A673 (cell line): ENCODE results near the gene CFHR5.

Experiments
- EZH2 ChIP-seq: fragments of 200-600 bp; sonication (generic); IDR thresholded peaks from 2 replicates; pipeline ENCODE4 v1.6.1; 2017; ENCODE audit warnings: borderline replicate concordance, low read depth, mild to moderate bottlenecking, mixed read lengths, antibody characterized with exemption, low read length; ENCODE audit not compliant: poor library complexity, severe bottlenecking
- TF ChIP-seq, protein P1 (sequence below): fragments of 300-800, 200-600 bp; sonication (generic); conservative IDR thresholded peaks from 2 replicates; pipeline ENCODE4 v1.5.1; 2017; ENCODE audit warnings: low read depth, mild to moderate bottlenecking, antibody characterized with exemption, low read length, moderate library complexity, mixed read lengths

DNA sequence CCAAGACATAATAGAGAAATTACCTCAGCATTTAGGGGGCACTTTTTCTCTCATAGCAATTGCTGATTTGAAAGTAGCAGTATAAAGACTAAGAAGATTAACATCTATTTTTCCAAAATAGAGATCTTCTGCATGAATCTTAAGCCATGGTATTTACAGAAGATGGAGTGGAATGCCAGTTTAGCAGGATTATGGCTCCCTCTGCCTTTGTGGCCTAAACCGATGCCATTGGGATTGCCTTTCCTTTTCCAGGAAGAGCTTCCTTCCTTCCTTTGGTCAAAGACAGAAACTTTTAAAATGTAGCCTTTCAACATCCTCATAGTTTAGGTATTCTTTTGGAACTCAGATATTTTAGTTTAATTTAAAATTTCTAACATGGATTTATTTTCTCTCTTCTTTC lies 39.4 kb downstream of the CFHR5 start:
- TF ChIP-seq, protein P1, sequence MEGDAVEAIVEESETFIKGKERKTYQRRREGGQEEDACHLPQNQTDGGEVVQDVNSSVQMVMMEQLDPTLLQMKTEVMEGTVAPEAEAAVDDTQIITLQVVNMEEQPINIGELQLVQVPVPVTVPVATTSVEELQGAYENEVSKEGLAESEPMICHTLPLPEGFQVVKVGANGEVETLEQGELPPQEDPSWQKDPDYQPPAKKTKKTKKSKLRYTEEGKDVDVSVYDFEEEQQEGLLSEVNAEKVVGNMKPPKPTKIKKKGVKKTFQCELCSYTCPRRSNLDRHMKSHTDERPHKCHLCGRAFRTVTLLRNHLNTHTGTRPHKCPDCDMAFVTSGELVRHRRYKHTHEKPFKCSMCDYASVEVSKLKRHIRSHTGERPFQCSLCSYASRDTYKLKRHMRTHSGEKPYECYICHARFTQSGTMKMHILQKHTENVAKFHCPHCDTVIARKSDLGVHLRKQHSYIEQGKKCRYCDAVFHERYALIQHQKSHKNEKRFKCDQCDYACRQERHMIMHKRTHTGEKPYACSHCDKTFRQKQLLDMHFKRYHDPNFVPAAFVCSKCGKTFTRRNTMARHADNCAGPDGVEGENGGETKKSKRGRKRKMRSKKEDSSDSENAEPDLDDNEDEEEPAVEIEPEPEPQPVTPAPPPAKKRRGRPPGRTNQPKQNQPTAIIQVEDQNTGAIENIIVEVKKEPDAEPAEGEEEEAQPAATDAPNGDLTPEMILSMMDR: no peak
- no peak for TF ChIP-seq EZH2
